Parathyroid adenoma (tissue), 2 donors: ENCODE results near the gene NOVA2.

ENCODE experiments used
- H2AFZ ChIP-seq: fragments of 300-600 bp; sonication (generic); one replicate; pipeline ENCODE4 v1.7.0; 2017; ENCODE audit warnings: antibody characterized with exemption, mild to moderate bottlenecking
- H3K27ac ChIP-seq: fragments of 300-600 bp; sonication (generic); one replicate; pipeline ENCODE4 v1.7.0; 2017
- H3K27me3 ChIP-seq: fragments of 300-600 bp; sonication (generic); one replicate; pipeline ENCODE4 v1.7.0; 2017; ENCODE audit warnings: low read length; ENCODE audit not compliant: control insufficient read depth, insufficient read depth
- H3K36me3 ChIP-seq: fragments of 300-600 bp; sonication (generic); one replicate; pipeline ENCODE4 v1.7.0; 2017; ENCODE audit warnings: low read length; ENCODE audit not compliant: control insufficient read depth, insufficient read depth
- H3K4me1 ChIP-seq: fragments of 300-600 bp; sonication (generic); one replicate; pipeline ENCODE4 v1.7.0; 2017; ENCODE audit warnings: control low read depth
- H3K4me2 ChIP-seq: fragments of 300-600 bp; sonication (generic); one replicate; pipeline ENCODE4 v1.7.0; 2017; ENCODE audit warnings: low read length
- H3K4me3 ChIP-seq: fragments of 300-600 bp; sonication (generic); one replicate; pipeline ENCODE4 v1.7.0; 2017; ENCODE audit warnings: low read depth, low read length
- H3K79me2 ChIP-seq: fragments of 300-600 bp; sonication (generic); one replicate; pipeline ENCODE4 v1.7.0; 2017; ENCODE audit warnings: control low read depth
- H3K9ac ChIP-seq: fragments of 300-600 bp; sonication (generic); one replicate; pipeline ENCODE4 v1.7.0; 2017; ENCODE audit warnings: mild to moderate bottlenecking
- H3K9me3 ChIP-seq: fragments of 300-600 bp; sonication (generic); one replicate; pipeline ENCODE4 v1.7.0; 2017; ENCODE audit warnings: low read length; ENCODE audit not compliant: control insufficient read depth
- TF ChIP-seq, protein P1 (sequence below): fragments of 300-600 bp; sonication (generic); IDR thresholded peaks from one replicate; pipeline ENCODE4 v1.7.0; 2017; ENCODE audit warnings: antibody characterized with exemption, mild to moderate bottlenecking
- donor health status: primary hyperparathyroidism.

The NOVA2 gene

DNA sequence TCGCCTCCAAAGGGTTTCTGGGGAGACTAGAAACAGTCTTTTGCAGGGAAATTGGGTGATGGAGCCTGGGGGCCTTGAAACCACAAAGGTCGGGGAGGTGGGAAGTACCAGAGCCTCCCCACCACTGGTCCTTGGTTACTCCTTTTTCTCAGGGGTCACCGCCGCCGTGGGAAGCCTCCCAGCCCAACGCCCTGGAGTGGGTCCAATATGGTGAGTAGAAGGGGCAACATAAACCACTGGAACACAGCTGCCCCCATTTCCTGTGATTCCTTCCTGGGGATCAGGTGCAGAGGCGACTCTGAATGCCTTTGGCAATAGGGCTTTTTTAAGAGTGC is 43.4 kb upstream of the NOVA2 start:
- TF ChIP-seq, protein P1, sequence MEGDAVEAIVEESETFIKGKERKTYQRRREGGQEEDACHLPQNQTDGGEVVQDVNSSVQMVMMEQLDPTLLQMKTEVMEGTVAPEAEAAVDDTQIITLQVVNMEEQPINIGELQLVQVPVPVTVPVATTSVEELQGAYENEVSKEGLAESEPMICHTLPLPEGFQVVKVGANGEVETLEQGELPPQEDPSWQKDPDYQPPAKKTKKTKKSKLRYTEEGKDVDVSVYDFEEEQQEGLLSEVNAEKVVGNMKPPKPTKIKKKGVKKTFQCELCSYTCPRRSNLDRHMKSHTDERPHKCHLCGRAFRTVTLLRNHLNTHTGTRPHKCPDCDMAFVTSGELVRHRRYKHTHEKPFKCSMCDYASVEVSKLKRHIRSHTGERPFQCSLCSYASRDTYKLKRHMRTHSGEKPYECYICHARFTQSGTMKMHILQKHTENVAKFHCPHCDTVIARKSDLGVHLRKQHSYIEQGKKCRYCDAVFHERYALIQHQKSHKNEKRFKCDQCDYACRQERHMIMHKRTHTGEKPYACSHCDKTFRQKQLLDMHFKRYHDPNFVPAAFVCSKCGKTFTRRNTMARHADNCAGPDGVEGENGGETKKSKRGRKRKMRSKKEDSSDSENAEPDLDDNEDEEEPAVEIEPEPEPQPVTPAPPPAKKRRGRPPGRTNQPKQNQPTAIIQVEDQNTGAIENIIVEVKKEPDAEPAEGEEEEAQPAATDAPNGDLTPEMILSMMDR = no peak
- H3K4me3 ChIP-seq = no peak overlapping the region
- no peak overlapping the region for H3K27ac ChIP-seq

DNA sequence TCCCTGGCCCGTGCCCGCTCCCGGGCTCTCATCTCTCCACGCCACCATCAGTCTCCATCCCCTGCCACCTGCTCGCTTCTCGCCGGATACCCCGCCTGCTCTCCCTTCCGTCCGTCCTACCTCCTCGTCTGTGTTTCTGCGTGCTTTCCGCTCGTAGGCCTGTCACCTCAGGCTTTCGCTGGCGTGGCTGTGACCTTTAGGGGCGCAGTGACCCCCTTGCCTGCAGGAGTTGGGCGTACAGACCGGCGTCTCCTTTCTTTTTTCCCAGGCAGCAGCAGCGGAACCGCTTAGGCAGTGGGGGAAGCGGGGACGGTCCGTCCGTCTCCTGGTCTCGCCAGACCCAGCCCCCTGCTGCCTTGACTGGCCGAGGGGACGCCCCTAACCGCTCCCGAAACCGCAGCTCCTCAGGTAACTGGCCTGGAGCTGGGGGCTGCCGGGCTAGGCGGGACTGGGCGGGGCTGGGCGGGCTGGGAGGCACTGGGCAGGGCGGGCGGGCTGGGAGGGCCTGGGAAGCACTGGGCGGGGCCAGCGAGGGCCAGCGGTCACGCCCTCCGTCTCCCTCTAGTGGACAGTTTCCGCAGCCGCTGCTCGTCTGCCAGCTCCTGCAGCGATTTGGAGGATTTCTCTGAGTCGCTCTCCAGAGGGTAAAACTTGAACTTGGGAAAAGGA is 42.9 kb upstream of the NOVA2 start:
- Histone ChIP-seq H2AFZ (peak overlapping the region; percentile 87), H3K9ac (no peak overlapping the region), H3K27ac (no peak overlapping the region), H3K4me3 (peak overlapping the region; percentile 64), H3K27me3 (no peaks in the 10 kb centered on the region), H3K79me2 (no peaks in the 10 kb centered on the region), H3K36me3 (no peaks in the 10 kb centered on the region), H3K9me3 (no peaks in the 10 kb centered on the region), H3K4me2 (peak overlapping the region; percentile 88), H3K4me1 (peaks cover 12% of the 10 kb centered on the region)
- TF ChIP-seq, protein P1 = peak; percentile 55

More for the DNA sequence above, 43.4 kb upstream of the NOVA2 start:
- Histone ChIP-seq H3K4me1 (peaks cover 12% of the 10 kb centered on the region), H3K9me3 (no peaks in the 10 kb centered on the region), H3K36me3 (no peaks in the 10 kb centered on the region), H3K9ac (no peak overlapping the region), H3K27me3 (no peaks in the 10 kb centered on the region), H2AFZ (peak overlapping the region; percentile 50), H3K79me2 (no peaks in the 10 kb centered on the region), H3K4me2 (no peak overlapping the region)

DNA sequence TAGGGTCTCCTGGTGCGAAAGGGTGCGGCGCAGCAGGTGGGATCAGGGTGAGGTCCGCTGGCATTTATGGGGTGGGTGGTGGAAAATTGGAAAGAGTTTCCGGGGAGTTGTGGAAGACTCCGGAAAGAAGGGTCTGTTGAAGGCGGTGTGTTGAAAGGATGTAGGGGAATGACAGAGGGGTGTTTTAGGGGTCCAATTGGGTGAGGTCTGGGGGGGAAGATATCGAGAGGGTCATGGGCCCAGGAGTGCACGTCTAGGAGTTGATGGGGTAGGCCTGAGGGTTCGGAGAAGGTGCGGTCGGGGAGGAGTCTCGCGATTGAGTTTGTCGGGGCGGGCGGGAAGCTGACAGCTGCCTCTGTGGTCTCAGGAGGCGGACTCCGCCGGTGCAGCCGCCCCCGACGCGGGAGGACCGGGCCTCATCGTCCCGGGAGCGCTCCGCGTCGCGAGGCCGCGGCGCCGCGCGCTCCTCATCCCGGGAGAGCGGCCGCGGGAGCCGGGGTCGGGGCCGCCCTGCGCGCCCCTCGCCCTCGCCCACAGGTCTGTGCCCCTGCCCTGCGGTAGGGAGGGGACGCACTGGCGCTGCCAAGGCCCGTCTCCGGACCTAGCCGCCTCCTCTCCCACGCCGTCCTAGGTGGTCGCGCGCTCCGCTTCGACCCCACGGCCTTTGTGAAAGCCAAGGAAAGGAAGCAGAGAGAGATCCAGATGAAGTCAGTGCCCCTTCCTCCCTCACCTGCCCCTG is 42.2 kb upstream of the NOVA2 start:
- Histone ChIP-seq H3K9me3 (no peaks in the 10 kb centered on the region), H3K4me2 (peak overlapping the region; percentile 88), H3K36me3 (no peaks in the 10 kb centered on the region), H3K9ac (no peak overlapping the region), H3K4me1 (peaks cover 12% of the 10 kb centered on the region), H2AFZ (peak overlapping the region; percentile 87), H3K27ac (no peak overlapping the region), H3K79me2 (no peaks in the 10 kb centered on the region), H3K27me3 (no peaks in the 10 kb centered on the region), H3K4me3 (peak overlapping the region; percentile 64)
- TF ChIP-seq, protein P1 = no peak

DNA sequence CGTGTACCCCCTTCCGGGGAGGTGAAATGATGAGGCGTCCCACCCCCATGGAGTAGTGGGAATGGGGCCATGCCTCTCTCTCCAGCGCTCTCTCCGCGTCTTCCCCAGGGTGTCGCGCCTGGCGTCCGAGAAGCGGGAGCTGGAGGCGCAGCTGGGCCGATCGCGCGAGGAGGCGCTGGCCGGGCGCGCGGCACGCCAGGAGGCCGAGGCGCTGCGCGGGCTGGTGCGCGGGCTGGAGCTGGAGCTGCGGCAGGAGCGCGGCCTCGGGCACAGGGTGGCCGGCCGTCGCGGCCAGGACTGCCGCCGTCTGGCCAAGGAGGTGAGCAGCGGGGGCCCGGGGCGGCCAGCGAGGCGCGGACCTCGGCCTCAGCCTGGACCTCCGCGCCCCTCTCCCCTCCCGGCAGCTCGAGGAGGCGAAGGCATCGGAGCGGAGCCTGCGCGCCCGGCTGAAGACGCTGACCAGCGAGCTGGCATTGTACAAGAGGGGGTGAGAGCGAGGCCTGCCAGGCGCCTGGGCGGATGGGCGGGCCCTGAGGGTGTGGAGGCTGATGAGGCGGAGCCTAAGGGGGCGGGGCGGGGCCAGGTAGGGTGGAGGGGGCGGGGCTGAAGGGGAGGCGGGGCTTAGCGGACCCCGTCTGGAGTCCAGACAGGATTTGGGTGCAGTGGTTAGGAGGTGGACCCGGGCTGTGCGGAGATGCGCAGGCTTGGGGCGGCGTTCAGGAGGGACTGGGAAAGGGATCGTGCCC is 41.4 kb upstream of the NOVA2 start:
- Histone ChIP-seq H3K27me3 (no peaks in the 10 kb centered on the region), H3K4me3 (peak overlapping the region; percentile 64), H3K36me3 (no peaks in the 10 kb centered on the region), H3K9ac (no peak overlapping the region), H3K4me1 (peaks cover 12% of the 10 kb centered on the region), H3K4me2 (peak overlapping the region; percentile 88), H2AFZ (peak overlapping the region; percentile 77), H3K27ac (no peak overlapping the region), H3K79me2 (no peaks in the 10 kb centered on the region), H3K9me3 (no peaks in the 10 kb centered on the region)
- TF ChIP-seq, protein P1 = no peak
